Esophagus squamous epithelium (tissue), 4 donors: ENCODE results near the gene GMPR2.

Experiments used
- CTCF ChIP-seq, 6 experiments: fragments of 450-650 bp in 4 of 6; fragments of 200-600 bp in 2 of 6; sonication (generic) in 2 of 6; IDR thresholded peaks; one replicate each; pipeline ENCODE4 v1.5.1; 2016 to 2019; ENCODE audit warnings: antibody characterized with exemption in 6 of 6, mild to moderate bottlenecking in 4 of 6, moderate library complexity in 4 of 6
- POLR2A ChIP-seq, 4 donors: fragments of 450-650 bp; IDR thresholded peaks; one replicate each; pipeline ENCODE4 v1.6.1; 2017; ENCODE audit warnings: antibody characterized with exemption in 4 of 4, mild to moderate bottlenecking in 4 of 4, moderate library complexity in 3 of 4

- no peak for TF ChIP-seq CTCF (IDR thresholded peaks at IDR 0.05)
- no peak for TF ChIP-seq POLR2A (IDR thresholded peaks at IDR 0.05)
Measured at GRCh38 chr14:24189460-24189859, 43.3 kb upstream of the GMPR2 start.
